GM12892 (cell line): ENCODE data around the gene ABTB2.

Experiments used
- POLR2A ChIP-seq: IDR thresholded peaks from 2 replicates; pipeline ENCODE4 v1.6.1; 2011; ENCODE audit warnings: low read depth, low read length, control low read depth
- POLR2AphosphoS5 ChIP-seq: IDR thresholded peaks from 2 replicates; pipeline ENCODE4 v1.6.1; 2011; ENCODE audit warnings: low read depth, low read length, control low read depth
- TAF1 ChIP-seq: IDR thresholded peaks from 2 replicates; pipeline ENCODE4 v1.6.1; 2011; ENCODE audit warnings: low read depth, mild to moderate bottlenecking, control low read depth, low read length, borderline replicate concordance

GRCh38 chr11:34169686-34170085 lies 188.1 kb downstream of the ABTB2 start:
- TF ChIP-seq POLR2A (no peak), POLR2AphosphoS5 (no peak), TAF1 (no peak)
